ENCODE data around the gene MBOAT7.

- TF ChIP-seq, protein P1, sequence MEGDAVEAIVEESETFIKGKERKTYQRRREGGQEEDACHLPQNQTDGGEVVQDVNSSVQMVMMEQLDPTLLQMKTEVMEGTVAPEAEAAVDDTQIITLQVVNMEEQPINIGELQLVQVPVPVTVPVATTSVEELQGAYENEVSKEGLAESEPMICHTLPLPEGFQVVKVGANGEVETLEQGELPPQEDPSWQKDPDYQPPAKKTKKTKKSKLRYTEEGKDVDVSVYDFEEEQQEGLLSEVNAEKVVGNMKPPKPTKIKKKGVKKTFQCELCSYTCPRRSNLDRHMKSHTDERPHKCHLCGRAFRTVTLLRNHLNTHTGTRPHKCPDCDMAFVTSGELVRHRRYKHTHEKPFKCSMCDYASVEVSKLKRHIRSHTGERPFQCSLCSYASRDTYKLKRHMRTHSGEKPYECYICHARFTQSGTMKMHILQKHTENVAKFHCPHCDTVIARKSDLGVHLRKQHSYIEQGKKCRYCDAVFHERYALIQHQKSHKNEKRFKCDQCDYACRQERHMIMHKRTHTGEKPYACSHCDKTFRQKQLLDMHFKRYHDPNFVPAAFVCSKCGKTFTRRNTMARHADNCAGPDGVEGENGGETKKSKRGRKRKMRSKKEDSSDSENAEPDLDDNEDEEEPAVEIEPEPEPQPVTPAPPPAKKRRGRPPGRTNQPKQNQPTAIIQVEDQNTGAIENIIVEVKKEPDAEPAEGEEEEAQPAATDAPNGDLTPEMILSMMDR (IDR thresholded peaks at IDR 0.05; ENCODE audit: low read length): no peak
- no peak for TF ChIP-seq EZH2 (IDR thresholded peaks at IDR 0.05; ENCODE audit: borderline replicate concordance, low read length)
Observed at GRCh38 chr19:54196536-54196935, 7.2 kb upstream of the MBOAT7 start.
